ENCODE measurements around the gene FBRSL1. TPM values are rescaled to one million over a fixed set of nuclear protein-coding genes. Genes with fewer than 3 reads are reported as not detected.
A peak's percentile ranks its signal among the peaks of the same experiment; 100 is the strongest.
"Not testable (repeated sequence)": the region's sequence is repeated elsewhere in the genome, so short reads cannot be mapped to it uniquely, and the experiment has no call there.

Gene FBRSL1
- total RNA-seq, result 10 to 100 TPM; 79.3 to 86.3 TPM
- 63.0 to 63.9 reads per million in 2 donors for total RNA-seq

DNA sequence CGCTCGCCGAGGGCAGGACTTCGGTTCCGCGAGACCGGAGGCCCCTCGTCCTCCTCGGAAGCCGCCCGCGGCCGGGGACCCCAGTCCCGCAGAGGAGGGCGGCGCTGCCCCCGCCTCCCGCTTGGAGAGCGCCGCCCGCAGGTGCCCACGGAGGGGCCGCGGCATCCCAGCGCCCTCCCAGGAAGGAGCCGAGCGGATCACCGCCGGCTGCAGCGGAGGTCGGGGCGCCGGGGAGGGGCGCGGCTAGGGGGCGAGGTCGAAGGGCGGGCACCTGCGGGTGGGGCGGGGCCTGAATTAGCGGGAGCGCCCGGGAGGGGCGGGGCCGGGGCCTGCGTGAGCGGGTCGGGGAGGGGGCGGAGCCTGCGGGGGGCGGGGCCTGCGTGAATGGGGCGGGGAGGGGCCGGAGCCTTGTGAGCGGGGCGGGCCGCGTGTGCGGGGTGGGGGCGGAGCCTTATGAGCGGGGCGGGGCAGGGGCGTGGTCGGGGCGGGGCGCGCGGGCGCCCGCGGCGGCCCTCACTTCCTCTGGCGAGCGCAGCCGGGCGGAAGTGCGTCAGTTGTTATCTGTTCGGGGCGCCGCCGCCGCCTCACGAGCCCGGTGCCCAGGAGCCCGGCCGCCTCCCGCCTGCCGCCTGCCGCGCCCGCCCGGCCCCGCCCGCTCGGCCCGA is at the start of gene FBRSL1:
FBRSL1 (plus strand) TSS at position 550 of the 665 bp plus-strand sequence.
- DNase-seq (peak; percentile 89 to 99 (median 96)), ATAC-seq (peak; percentile 82)
- peak within 1 kb of the TSS; percentile 95 for H3K4me3 Mint-ChIP-seq
- H3K27me3 Mint-ChIP-seq, result no peaks in the 10 kb centered on the region
- H3K4me1 Mint-ChIP-seq, result peaks cover 51% of the 10 kb centered on the region
- no peaks in the 10 kb centered on the region for H3K9me3 ChIP-seq (ENCODE audit: control insufficient read depth, low read length, poor library complexity, severe bottlenecking)
- peak within 1 kb of the TSS; percentile 94 for H3K27ac Mint-ChIP-seq
- no peaks in the 10 kb centered on the region for H3K36me3 Mint-ChIP-seq (ENCODE audit: low read depth)

DNA sequence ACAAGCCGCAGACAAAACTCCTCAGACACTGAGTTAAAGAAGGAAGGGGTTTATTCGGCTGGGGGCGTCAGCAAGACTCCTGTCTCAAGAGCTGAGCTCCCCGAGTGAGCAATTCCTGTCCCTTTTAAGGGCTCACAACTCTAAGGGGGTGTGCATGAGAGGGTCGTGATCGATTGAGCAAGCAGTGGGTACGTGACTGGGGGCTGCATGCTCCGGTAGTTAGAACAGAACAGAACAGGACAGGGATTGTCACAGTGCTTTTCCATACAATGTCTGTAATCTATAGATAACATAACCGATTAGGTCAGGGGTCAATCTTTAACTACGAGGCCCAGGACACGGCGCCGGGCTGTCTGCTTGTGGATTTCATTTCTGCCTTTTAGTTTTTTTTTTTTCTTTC is 49.5 kb upstream of the FBRSL1 start:
- peaks cover 14% of the 10 kb centered on the region for H3K4me1 Mint-ChIP-seq
- ATAC-seq; H3K9me3 ChIP-seq (ENCODE audit: control insufficient read depth, low read length, poor library complexity, severe bottlenecking); H3K4me3 Mint-ChIP-seq; H3K27me3 Mint-ChIP-seq; H3K36me3 Mint-ChIP-seq (ENCODE audit: low read depth); DNase-seq: not testable (repeated sequence)
- peak overlapping the region; percentile 24 for H3K27ac Mint-ChIP-seq

DNA sequence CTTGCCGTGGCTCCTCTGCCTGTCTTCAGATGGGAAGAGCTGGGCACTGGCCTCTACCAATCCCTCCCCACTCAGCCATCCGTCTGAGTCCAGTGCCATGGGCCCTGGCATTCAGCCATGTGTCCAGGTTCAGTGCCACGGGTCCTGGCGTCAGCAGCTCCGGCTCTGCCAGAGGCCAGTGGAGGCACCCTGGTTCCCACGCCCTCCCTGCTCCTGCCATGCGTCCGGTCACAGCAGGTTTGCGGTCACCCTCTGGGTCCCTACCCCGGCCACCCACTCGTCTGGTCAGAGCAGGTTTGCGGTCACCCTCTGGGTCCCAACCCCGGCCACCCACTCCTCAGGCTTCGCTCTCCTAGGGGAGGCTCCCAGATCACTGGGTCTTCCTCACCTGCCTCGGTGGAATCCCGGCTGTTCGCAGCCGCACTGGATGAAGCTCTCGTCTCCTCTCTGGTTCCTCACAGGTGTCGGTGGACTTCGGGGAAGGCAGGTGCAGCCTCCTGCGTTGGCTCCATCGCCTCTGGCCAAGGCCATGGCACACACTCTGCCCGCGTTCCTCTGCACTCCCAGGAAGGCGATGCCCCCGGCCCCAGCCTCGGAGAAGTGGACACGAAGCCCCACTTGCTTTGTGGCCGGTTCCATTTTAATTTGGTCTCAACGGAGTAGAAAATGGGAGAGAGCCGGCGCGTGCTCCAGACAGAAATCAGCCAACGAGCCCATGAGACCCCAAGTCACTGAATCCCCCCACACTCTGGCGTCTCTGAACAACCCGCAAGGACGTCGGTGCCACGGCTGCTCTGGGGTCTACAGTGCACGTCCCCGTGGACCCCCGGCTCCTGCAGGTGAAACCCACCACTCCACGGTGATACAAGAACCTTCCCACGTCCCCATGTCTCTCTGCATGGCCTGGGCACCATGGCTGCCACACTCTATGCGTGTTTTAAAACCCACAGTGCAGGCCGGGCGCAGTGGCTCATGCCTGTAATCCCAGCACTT is 47.8 kb upstream of the FBRSL1 start:
- Mint-ChIP-seq H3K4me3 (peak overlapping the region; percentile 21), H3K36me3 (ENCODE audit: low read depth) (no peaks in the 10 kb centered on the region), H3K4me1 (peaks cover 24% of the 10 kb centered on the region), H3K27me3 (no peaks in the 10 kb centered on the region), H3K27ac (peak overlapping the region; percentile 19)
- ATAC-seq, result no peak
- no peak for DNase-seq
- no peaks in the 10 kb centered on the region for H3K9me3 ChIP-seq (ENCODE audit: control insufficient read depth, low read length, poor library complexity, severe bottlenecking)

DNA sequence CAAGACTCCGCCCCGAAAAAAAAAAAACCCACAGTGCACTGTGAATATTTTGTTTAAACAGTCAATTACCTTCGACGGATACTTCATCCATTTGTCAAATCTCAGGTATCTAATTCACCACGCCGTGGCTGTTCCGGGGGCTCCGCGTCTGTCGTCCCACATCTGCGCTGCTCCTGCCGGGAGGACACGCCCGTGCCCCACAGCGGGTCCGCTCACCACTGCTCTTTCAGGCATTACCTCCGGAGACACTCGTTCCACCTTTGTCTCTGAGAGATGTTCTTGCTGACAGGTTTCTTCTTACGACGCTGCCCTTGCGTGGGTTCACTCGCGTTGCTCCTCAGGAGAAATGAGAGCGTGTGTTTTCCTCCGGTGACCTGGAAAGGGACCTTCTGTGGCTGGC is 46.9 kb upstream of the FBRSL1 start:
- H3K36me3 Mint-ChIP-seq (ENCODE audit: low read depth), result no peaks in the 10 kb centered on the region
- ATAC-seq (no peak), DNase-seq (no peak)
- no peak overlapping the region for H3K4me3 Mint-ChIP-seq
- no peaks in the 10 kb centered on the region for H3K27me3 Mint-ChIP-seq
- H3K4me1 Mint-ChIP-seq, result peaks cover 24% of the 10 kb centered on the region
- peak overlapping the region; percentile 32 for H3K27ac Mint-ChIP-seq
- H3K9me3 ChIP-seq (ENCODE audit: control insufficient read depth, low read length, poor library complexity, severe bottlenecking), result no peaks in the 10 kb centered on the region

DNA sequence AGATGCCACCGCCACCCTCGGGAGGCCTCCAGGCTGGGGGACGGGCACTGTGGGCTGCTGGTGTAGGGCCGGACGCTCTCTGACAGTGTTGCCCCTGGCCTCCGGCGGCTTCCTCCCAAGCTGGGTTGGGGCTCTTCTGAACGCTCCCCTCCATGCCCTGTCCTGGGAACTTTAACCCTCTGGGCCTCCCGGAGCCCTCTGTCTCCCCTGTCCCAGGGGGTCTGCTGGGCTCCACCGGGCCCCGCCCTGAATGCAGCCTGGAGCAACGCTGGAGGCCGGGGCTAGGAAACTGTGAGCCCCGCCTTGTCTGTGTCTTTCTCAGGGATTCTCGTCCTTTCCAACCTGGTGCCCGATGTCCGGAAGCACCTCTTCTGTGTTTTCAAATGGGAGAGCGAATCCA is 45.7 kb upstream of the FBRSL1 start:
- DNase-seq (no peak), ATAC-seq (no peak)
- H3K4me3 Mint-ChIP-seq, result peak overlapping the region; percentile 98
- H3K9me3 ChIP-seq (ENCODE audit: control insufficient read depth, low read length, poor library complexity, severe bottlenecking), result no peaks in the 10 kb centered on the region
- peaks cover 24% of the 10 kb centered on the region for H3K4me1 Mint-ChIP-seq
- peak overlapping the region; percentile 100 for H3K27ac Mint-ChIP-seq
- no peaks in the 10 kb centered on the region for H3K27me3 Mint-ChIP-seq
- no peaks in the 10 kb centered on the region for H3K36me3 Mint-ChIP-seq (ENCODE audit: low read depth)

DNA sequence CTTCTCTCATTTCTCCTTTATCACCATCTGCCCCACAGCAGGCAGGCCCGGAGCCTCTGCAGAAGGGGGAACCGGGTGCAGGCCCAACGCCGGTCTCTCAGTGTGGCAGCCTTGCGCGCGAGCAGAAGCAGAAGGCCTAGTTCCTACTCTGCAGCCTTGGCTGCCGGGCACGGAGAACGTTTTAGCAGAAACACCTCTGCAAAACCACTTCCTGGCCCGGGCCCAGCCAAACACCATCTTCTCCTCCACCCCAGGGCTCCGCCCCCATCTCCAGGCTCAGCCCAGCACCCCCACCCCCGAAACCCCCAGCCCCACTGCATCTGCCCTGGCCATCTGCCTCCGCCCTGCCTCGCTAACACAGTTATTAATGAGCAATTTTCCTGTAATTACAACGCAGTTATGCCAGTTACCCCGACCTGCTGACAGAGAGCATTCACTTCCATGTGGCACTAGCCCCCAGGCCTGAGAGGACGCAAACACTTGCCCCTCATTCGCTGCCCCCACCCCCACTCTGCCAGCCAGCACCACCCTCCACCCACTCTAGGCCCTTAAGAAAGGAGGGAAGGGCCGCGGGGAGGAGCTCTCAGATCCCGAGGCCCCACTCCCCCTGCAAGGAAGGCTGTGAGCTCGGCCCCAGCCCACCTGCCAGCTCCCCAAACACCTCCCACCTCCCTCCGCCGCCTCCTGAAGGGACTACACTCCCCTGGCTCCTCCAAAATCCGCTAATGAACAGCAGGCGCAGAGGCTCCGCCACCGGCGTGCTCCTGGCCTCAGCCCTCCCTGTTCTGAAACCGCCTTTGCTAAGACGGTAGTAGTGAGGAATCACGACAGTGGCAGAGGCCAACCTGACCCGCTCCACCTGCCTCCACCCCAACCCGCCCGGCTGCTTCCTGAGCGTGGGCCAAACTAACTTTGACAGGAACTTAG is 44.7 kb upstream of the FBRSL1 start:
- H3K27me3 Mint-ChIP-seq, result no peaks in the 10 kb centered on the region
- H3K4me1 Mint-ChIP-seq, result peaks cover 28% of the 10 kb centered on the region
- no peaks in the 10 kb centered on the region for H3K36me3 Mint-ChIP-seq (ENCODE audit: low read depth)
- H3K4me3 Mint-ChIP-seq, result peak overlapping the region; percentile 98
- H3K9me3 ChIP-seq (ENCODE audit: control insufficient read depth, low read length, poor library complexity, severe bottlenecking), result no peaks in the 10 kb centered on the region
- DNase-seq, result peak; percentile 49 to 60 (median 55)
- H3K27ac Mint-ChIP-seq, result peak overlapping the region; percentile 100
- ATAC-seq, result peak; percentile 80

DNA sequence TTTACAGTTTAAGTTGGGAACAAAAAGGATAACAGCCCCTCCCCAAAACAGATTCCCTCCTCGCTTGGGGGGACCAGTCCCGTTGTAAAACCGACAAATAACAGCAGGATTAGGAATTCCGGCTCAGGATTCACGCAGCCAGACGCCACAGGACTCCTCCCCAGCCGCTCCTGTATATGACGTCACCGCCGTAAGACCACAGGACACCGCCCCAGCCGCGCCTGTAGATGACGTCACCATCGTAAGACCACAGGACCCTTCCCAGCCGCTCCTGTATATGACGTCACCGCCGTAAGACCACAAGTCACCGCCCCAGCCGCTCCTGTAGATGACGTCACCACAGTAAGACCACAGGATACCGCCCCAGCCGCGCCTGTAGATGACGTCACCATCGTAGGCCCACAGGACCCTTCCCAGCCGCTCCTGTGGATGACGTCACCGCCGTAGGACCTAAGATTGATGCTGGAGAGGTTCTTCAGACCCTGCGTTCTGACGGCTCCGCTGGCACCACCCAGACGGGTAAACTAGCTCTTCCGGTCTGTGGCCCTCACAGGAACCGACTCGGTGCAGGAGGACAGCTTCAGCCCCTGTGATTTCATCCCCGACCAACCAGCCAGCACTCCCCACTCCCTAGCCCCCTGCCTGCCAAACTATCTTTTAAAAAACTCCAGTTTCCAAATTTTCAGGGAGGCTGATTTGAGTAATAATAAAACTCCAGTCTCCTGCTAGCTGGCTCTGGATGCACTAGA is 43.9 kb upstream of the FBRSL1 start:
- DNase-seq (peak; percentile 45 to 71 (median 49)), ATAC-seq (peak; percentile 60)
- Mint-ChIP-seq H3K4me1 (peaks cover 26% of the 10 kb centered on the region), H3K27me3 (no peaks in the 10 kb centered on the region), H3K27ac (peak overlapping the region; percentile 100), H3K4me3 (peak overlapping the region; percentile 98), H3K36me3 (ENCODE audit: low read depth) (no peaks in the 10 kb centered on the region)
- no peaks in the 10 kb centered on the region for H3K9me3 ChIP-seq (ENCODE audit: control insufficient read depth, low read length, poor library complexity, severe bottlenecking)

DNA sequence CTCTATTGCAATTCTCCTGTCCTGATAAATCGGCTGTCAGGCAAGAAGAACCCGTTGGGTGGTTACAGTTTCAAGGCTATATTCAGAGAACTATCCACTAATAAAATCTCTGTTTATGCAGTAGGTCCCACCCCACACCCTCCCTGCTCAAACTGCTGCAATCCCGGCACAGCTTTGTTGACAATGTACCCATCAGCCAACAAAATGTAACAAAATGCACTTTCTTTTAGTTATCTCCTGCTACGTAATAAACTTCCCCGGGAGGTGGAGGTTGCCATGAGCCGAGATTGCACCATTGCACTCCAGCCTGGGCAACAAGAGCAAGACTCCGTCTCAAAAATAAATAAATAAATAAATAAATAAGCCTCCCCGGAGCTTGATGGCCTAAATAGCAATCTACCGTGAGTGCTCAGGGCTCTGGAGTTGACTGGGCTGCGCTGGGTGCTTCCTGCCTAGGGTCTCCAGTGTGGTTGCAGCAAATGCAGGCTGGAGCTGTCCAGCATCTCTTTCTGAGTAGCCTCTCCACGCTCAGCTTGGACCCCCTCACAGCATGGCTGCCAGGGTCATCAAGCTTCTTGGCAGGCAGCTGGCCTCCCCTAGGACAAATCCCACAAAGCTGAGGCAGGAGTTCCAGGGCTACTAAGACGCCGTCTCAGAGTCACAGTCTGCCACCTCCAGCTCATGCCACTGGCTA is 43.2 kb upstream of the FBRSL1 start:
- ATAC-seq (no peak), DNase-seq (no peak)
- Mint-ChIP-seq H3K36me3 (ENCODE audit: low read depth) (no peaks in the 10 kb centered on the region), H3K4me3 (peak overlapping the region; percentile 98), H3K27ac (peak overlapping the region; percentile 100), H3K4me1 (peaks cover 27% of the 10 kb centered on the region), H3K27me3 (no peaks in the 10 kb centered on the region)
- H3K9me3 ChIP-seq (ENCODE audit: control insufficient read depth, low read length, poor library complexity, severe bottlenecking), result no peaks in the 10 kb centered on the region

DNA sequence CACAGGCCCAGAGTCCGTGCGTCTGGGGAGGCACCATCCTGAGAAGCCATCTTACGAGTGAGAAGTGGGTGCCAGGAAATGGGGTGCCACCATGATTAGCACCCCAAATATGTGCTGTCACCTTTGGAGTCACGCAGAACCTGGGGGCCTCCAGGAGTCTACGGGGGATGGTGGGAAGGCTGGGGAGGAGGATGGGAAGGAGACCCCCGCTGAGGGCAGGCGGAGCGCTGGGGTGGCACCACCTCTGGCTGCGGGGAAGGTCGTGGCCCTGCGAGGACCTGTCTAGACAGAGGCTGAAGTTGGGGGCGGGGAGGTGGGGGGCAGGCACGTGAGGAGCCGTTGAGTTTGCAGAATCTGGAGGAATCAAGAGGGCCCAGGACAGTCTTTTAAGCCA is 42.6 kb upstream of the FBRSL1 start:
- peaks cover 28% of the 10 kb centered on the region for H3K4me1 Mint-ChIP-seq
- DNase-seq (no peak), ATAC-seq (no peak)
- no peaks in the 10 kb centered on the region for H3K36me3 Mint-ChIP-seq (ENCODE audit: low read depth)
- no peaks in the 10 kb centered on the region for H3K27me3 Mint-ChIP-seq
- H3K9me3 ChIP-seq (ENCODE audit: control insufficient read depth, low read length, poor library complexity, severe bottlenecking), result no peaks in the 10 kb centered on the region
- H3K27ac Mint-ChIP-seq, result no peak overlapping the region
- no peak overlapping the region for H3K4me3 Mint-ChIP-seq

DNA sequence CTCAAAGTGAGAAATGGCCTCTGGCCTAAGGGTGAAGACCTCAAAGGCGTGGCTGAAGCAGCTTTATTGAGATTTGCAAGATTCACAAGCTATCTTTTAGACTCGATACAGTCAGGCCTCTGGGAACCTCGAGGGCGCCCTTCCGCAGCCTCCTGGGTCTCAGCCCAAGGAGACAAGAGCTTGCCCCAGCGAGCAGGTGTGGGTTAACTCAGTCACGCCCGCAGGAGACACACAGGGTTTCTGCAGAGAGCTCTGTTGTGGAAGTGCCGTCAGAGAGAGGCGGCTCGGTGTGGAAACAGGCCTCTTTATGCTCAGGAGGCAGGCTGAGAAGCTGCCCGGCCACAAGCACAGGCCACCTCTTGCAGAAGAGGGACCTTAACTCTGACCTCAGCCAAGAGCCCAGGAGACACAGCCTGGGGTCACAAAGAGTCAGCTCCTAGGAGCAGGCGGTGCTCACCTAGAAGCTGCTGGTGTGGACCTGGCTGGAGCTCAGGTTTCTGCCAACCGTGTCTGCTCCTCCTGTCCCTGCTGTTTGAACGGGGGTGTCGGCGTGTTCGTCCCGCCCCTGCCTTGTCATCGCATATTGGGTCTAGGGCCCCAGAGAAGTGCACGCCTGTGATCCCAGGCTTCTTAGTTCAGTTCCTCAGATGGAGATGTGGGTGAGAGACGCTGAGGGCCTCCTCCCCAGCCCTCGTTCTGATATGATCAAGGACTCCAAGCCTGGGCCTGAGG is 42.1 kb upstream of the FBRSL1 start:
- H3K27me3 Mint-ChIP-seq, result no peaks in the 10 kb centered on the region
- no peak overlapping the region for H3K4me3 Mint-ChIP-seq
- H3K36me3 Mint-ChIP-seq (ENCODE audit: low read depth), result no peaks in the 10 kb centered on the region
- DNase-seq, result no peak
- no peak for ATAC-seq
- peaks cover 28% of the 10 kb centered on the region for H3K4me1 Mint-ChIP-seq
- no peaks in the 10 kb centered on the region for H3K9me3 ChIP-seq (ENCODE audit: control insufficient read depth, low read length, poor library complexity, severe bottlenecking)
- H3K27ac Mint-ChIP-seq, result no peak overlapping the region

DNA sequence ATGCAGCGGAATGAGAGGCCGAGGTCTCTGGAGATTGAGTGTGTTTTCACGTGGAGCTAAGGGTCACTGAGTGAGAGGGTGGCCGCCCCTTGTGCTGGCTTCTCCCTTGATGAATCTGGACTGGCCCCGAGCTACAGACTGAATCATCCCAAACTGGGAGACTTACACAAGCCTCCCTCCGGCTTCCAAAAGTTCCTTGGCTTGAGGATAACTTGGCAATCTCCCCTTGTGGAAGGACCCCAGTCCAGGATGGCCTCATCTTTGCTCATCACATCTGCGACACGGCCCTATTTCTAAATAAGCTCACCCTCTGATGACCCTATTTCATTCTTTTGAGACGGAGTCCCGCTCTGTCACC is 41.5 kb upstream of the FBRSL1 start:
- no peaks in the 10 kb centered on the region for H3K36me3 Mint-ChIP-seq (ENCODE audit: low read depth)
- H3K27ac Mint-ChIP-seq, result peak overlapping the region; percentile 16
- H3K27me3 Mint-ChIP-seq, result no peaks in the 10 kb centered on the region
- DNase-seq, result no peak
- H3K4me1 Mint-ChIP-seq, result peaks cover 25% of the 10 kb centered on the region
- no peak for ATAC-seq
- H3K4me3 Mint-ChIP-seq, result no peak overlapping the region
- no peaks in the 10 kb centered on the region for H3K9me3 ChIP-seq (ENCODE audit: control insufficient read depth, low read length, poor library complexity, severe bottlenecking)
